Activated T-cell treated with anti-CD3 and anti-CD28 coated beads, Interleukin-2, amount 50 U/mL, for 24 hours (primary cell): ENCODE measurements around the gene MAN1C1.
A peak's percentile ranks its signal among the peaks of the same experiment; 100 is the strongest.
"Not testable (repeated sequence)": the region's sequence is repeated elsewhere in the genome, so short reads cannot be mapped to it uniquely, and the experiment has no call there.

Experiments
- DNase-seq: peaks from one replicate; pipeline ENCODE4 v3.0.0-alpha.2; 2020
- H3K27ac Mint-ChIP-seq: 2 replicates; pipeline ENCODE4 v1.8.0; 2020; ENCODE audit warnings: mild to moderate bottlenecking, mixed read lengths
- H3K27me3 Mint-ChIP-seq: 2 replicates; pipeline ENCODE4 v1.8.0; 2020; ENCODE audit warnings: mixed read lengths
- H3K36me3 Mint-ChIP-seq: 2 replicates; pipeline ENCODE4 v1.8.0; 2020; ENCODE audit warnings: low read depth, mixed read lengths
- H3K4me1 Mint-ChIP-seq: 2 replicates; pipeline ENCODE4 v1.8.0; 2020; ENCODE audit warnings: low read depth, mixed read lengths
- H3K4me3 Mint-ChIP-seq: 2 replicates; pipeline ENCODE4 v1.8.0; 2020; ENCODE audit warnings: mild to moderate bottlenecking, moderate library complexity, mixed read lengths
- H3K9me3 Mint-ChIP-seq: 2 replicates; pipeline ENCODE4 v1.8.0; 2020; ENCODE audit warnings: mixed read lengths

The MAN1C1 gene

GRCh38 chr1:25690396-25690956 is 73.9 kb downstream of the MAN1C1 start:
- no peak for DNase-seq
- no peaks in the 10 kb centered on the region for H3K9me3 Mint-ChIP-seq
- H3K27me3 Mint-ChIP-seq, result no peaks in the 10 kb centered on the region
- no peak overlapping the region for H3K27ac Mint-ChIP-seq
- peaks cover 34% of the 10 kb centered on the region for H3K4me1 Mint-ChIP-seq
- H3K36me3 Mint-ChIP-seq, result no peaks in the 10 kb centered on the region
- no peak overlapping the region for H3K4me3 Mint-ChIP-seq

GRCh38 chr1:25691211-25691610 is 74.6 kb downstream of the MAN1C1 start:
- peaks cover 42% of the 10 kb centered on the region for H3K4me1 Mint-ChIP-seq
- no peaks in the 10 kb centered on the region for H3K27me3 Mint-ChIP-seq
- no peak overlapping the region for H3K4me3 Mint-ChIP-seq
- H3K9me3 Mint-ChIP-seq, result no peaks in the 10 kb centered on the region
- no peak overlapping the region for H3K27ac Mint-ChIP-seq
- DNase-seq, result no peak
- no peaks in the 10 kb centered on the region for H3K36me3 Mint-ChIP-seq

- Mint-ChIP-seq H3K36me3 (no peaks in the 10 kb centered on the region), H3K4me3 (no peak overlapping the region), H3K27ac (no peak overlapping the region), H3K4me1 (peaks cover 52% of the 10 kb centered on the region), H3K9me3 (no peaks in the 10 kb centered on the region), H3K27me3 (no peaks in the 10 kb centered on the region)
- DNase-seq, result no peak
These were observed 76.0 kb downstream of the MAN1C1 start for GRCh38 chr1:25692560-25692959.

GRCh38 chr1:25694167-25695007 is 77.8 kb downstream of the MAN1C1 start:
- no peaks in the 10 kb centered on the region for H3K36me3 Mint-ChIP-seq
- no peaks in the 10 kb centered on the region for H3K27me3 Mint-ChIP-seq
- H3K9me3 Mint-ChIP-seq, result no peaks in the 10 kb centered on the region
- peak; percentile 20 for DNase-seq
- peaks cover 57% of the 10 kb centered on the region for H3K4me1 Mint-ChIP-seq
- H3K4me3 Mint-ChIP-seq, result no peak overlapping the region
- H3K27ac Mint-ChIP-seq, result no peak overlapping the region

- H3K4me3 Mint-ChIP-seq, result peak overlapping the region; percentile 49
- H3K27ac Mint-ChIP-seq, result peak overlapping the region; percentile 77
- peak; percentile 23 for DNase-seq
- peaks cover 57% of the 10 kb centered on the region for H3K4me1 Mint-ChIP-seq
- peaks cover 2% of the 10 kb centered on the region for H3K36me3 Mint-ChIP-seq
- no peaks in the 10 kb centered on the region for H3K9me3 Mint-ChIP-seq
- no peaks in the 10 kb centered on the region for H3K27me3 Mint-ChIP-seq
These were observed 78.6 kb downstream of the MAN1C1 start for GRCh38 chr1:25695090-25695770.

- H3K36me3 Mint-ChIP-seq, result peaks cover 2% of the 10 kb centered on the region
- peak; percentile 36 for DNase-seq
- no peaks in the 10 kb centered on the region for H3K9me3 Mint-ChIP-seq
- H3K27ac Mint-ChIP-seq, result peak overlapping the region; percentile 77
- no peaks in the 10 kb centered on the region for H3K27me3 Mint-ChIP-seq
- peaks cover 53% of the 10 kb centered on the region for H3K4me1 Mint-ChIP-seq
- peak overlapping the region; percentile 49 for H3K4me3 Mint-ChIP-seq
These were observed 79.2 kb downstream of the MAN1C1 start for GRCh38 chr1:25695771-25696311.

- Mint-ChIP-seq H3K4me1 (peaks cover 52% of the 10 kb centered on the region), H3K27ac (peak overlapping the region; percentile 2)
- peak; percentile 20 for DNase-seq
- not testable (repeated sequence) for H3K9me3 Mint-ChIP-seq, H3K27me3 Mint-ChIP-seq, H3K36me3 Mint-ChIP-seq, H3K4me3 Mint-ChIP-seq
These were observed 80.1 kb downstream of the MAN1C1 start for GRCh38 chr1:25696643-25697042.

- H3K27me3 Mint-ChIP-seq, result no peaks in the 10 kb centered on the region
- no peak overlapping the region for H3K4me3 Mint-ChIP-seq
- no peaks in the 10 kb centered on the region for H3K9me3 Mint-ChIP-seq
- peak; percentile 38 for DNase-seq
- H3K36me3 Mint-ChIP-seq, result peaks cover 2% of the 10 kb centered on the region
- H3K4me1 Mint-ChIP-seq, result peaks cover 50% of the 10 kb centered on the region
- peak overlapping the region; percentile 84 for H3K27ac Mint-ChIP-seq
These were observed 81.0 kb downstream of the MAN1C1 start for GRCh38 chr1:25697435-25698217.

GRCh38 chr1:25698252-25698651 is 81.7 kb downstream of the MAN1C1 start:
- no peaks in the 10 kb centered on the region for H3K27me3 Mint-ChIP-seq
- H3K4me3 Mint-ChIP-seq, result no peak overlapping the region
- peaks cover 49% of the 10 kb centered on the region for H3K4me1 Mint-ChIP-seq

GRCh38 chr1:25699059-25699458 is 82.5 kb downstream of the MAN1C1 start:
- not testable (repeated sequence) for H3K36me3 Mint-ChIP-seq, H3K27me3 Mint-ChIP-seq, DNase-seq, H3K4me3 Mint-ChIP-seq, H3K9me3 Mint-ChIP-seq, H3K27ac Mint-ChIP-seq
- peaks cover 53% of the 10 kb centered on the region for H3K4me1 Mint-ChIP-seq

More at GRCh38 chr1:25698252-25698651, 81.7 kb downstream of the MAN1C1 start:
- Mint-ChIP-seq H3K27ac (peak overlapping the region; percentile 84), H3K9me3 (no peaks in the 10 kb centered on the region), H3K36me3 (peaks cover 2% of the 10 kb centered on the region)
- DNase-seq, result peak; percentile 46

- Mint-ChIP-seq H3K27ac (no peak overlapping the region), H3K9me3 (no peaks in the 10 kb centered on the region), H3K4me1 (peaks cover 56% of the 10 kb centered on the region), H3K27me3 (no peaks in the 10 kb centered on the region), H3K4me3 (no peak overlapping the region), H3K36me3 (peaks cover 5% of the 10 kb centered on the region)
- DNase-seq, result no peak
These were observed 83.0 kb downstream of the MAN1C1 start for GRCh38 chr1:25699500-25700143.

GRCh38 chr1:25700144-25700523 is 83.5 kb downstream of the MAN1C1 start:
- no peaks in the 10 kb centered on the region for H3K27me3 Mint-ChIP-seq
- H3K36me3 Mint-ChIP-seq, result peaks cover 5% of the 10 kb centered on the region
- H3K4me3 Mint-ChIP-seq, result no peak overlapping the region
- peaks cover 59% of the 10 kb centered on the region for H3K4me1 Mint-ChIP-seq
- H3K27ac Mint-ChIP-seq, result no peak overlapping the region
- no peaks in the 10 kb centered on the region for H3K9me3 Mint-ChIP-seq
- DNase-seq, result no peak

GRCh38 chr1:25700626-25701025 is 84.0 kb downstream of the MAN1C1 start:
- Mint-ChIP-seq H3K4me3 (no peak overlapping the region), H3K36me3 (peaks cover 5% of the 10 kb centered on the region), H3K9me3 (no peaks in the 10 kb centered on the region), H3K4me1 (peaks cover 58% of the 10 kb centered on the region), H3K27me3 (no peaks in the 10 kb centered on the region), H3K27ac (no peak overlapping the region)
- DNase-seq, result no peak
